Keratinocyte (primary cell): ENCODE measurements around the gene CSMD2. TPM values are rescaled to one million over a fixed set of nuclear protein-coding genes. Genes with fewer than 3 reads are reported as not detected.

Experiments
- DNase-seq: peaks from one replicate; pipeline ENCODE4 v3.0.0-alpha.2; 2011; ENCODE audit warnings: low read depth, missing footprints, low spot score
- FAIRE-seq: peaks from 2 replicates; lab custom pipeline; 2011; peaks lifted over from hg19 to GRCh38; lab: Jason Lieb, UNC
- H2AFZ ChIP-seq: 2 replicates; pipeline ENCODE4 v1.6.0; 2012; ENCODE audit warnings: low read length, control low read depth, inconsistent platforms; ENCODE audit not compliant: control insufficient read depth
- H3K27ac ChIP-seq: 2 replicates; pipeline ENCODE4 v1.5.1; 2011; ENCODE audit warnings: low read length; ENCODE audit not compliant: control insufficient read depth, insufficient read depth
- H3K27me3 ChIP-seq: 3 replicates; pipeline ENCODE4 v1.6.0; 2011; ENCODE audit warnings: low read length; ENCODE audit not compliant: control insufficient read depth, insufficient read depth; ENCODE audit errors: extremely low read depth
- H3K36me3 ChIP-seq, 2 experiments: 2 replicates in 1 of 2; 3 replicates in 1 of 2; pipeline ENCODE4 v1.5.1; 2011; ENCODE audit warnings: low read length in 2 of 2, mild to moderate bottlenecking in 1 of 2; ENCODE audit not compliant: control insufficient read depth in 2 of 2, insufficient read depth in 2 of 2; ENCODE audit errors: extremely low read depth in 1 of 2
- H3K4me1 ChIP-seq: 3 replicates; pipeline ENCODE4 v1.5.1; 2011; ENCODE audit warnings: low read length; ENCODE audit not compliant: control insufficient read depth, insufficient read depth; ENCODE audit errors: extremely low read depth
- H3K4me2 ChIP-seq: 3 replicates; pipeline ENCODE4 v1.6.0; 2011; ENCODE audit warnings: low read depth, low read length; ENCODE audit not compliant: control insufficient read depth, insufficient read depth; ENCODE audit errors: extremely low read depth
- H3K4me3 ChIP-seq, 3 experiments: fragments of 200-600 bp in 1 of 3; sonication (generic) in 1 of 3; 2 replicates in 2 of 3; 3 replicates in 1 of 3; pipeline ENCODE4 v1.5.1; 2011 to 2016; ENCODE audit warnings: low read length in 3 of 3, mild to moderate bottlenecking in 3 of 3, control low read depth in 2 of 3, inconsistent platforms in 1 of 3, low read depth in 1 of 3, mixed read lengths in 1 of 3, mixed run types in 1 of 3, moderate library complexity in 1 of 3; ENCODE audit not compliant: control insufficient read depth in 2 of 3, insufficient read depth in 2 of 3; ENCODE audit errors: extremely low read depth in 1 of 3
- H3K79me2 ChIP-seq: 2 replicates; pipeline ENCODE4 v1.6.0; 2012; ENCODE audit warnings: low read length; ENCODE audit not compliant: control insufficient read depth, insufficient read depth
- H3K9ac ChIP-seq: 3 replicates; pipeline ENCODE4 v1.6.0; 2011; ENCODE audit warnings: low read length; ENCODE audit not compliant: control insufficient read depth, insufficient read depth; ENCODE audit errors: extremely low read depth
- H3K9me1 ChIP-seq: 3 replicates; pipeline ENCODE4 v1.6.0; 2011; ENCODE audit warnings: low read length; ENCODE audit not compliant: control insufficient read depth, insufficient read depth; ENCODE audit errors: extremely low read depth
- H3K9me3 ChIP-seq: 2 replicates; pipeline ENCODE4 v1.5.1; 2012; ENCODE audit warnings: low read depth, low read length; ENCODE audit not compliant: control insufficient read depth
- H4K20me1 ChIP-seq: 3 replicates; pipeline ENCODE4 v1.6.0; 2011; ENCODE audit warnings: low read length; ENCODE audit not compliant: control insufficient read depth, insufficient read depth; ENCODE audit errors: extremely low read depth
- EZH2 ChIP-seq: IDR thresholded peaks from one replicate; pipeline ENCODE4 v1.6.1; 2012; ENCODE audit warnings: inconsistent platforms, mild to moderate bottlenecking, low read length, moderate library complexity
- dilution Hi-C: fragments of 300-500 bp; cut with MboI; formaldehyde crosslinking; loops from one replicate; pipeline ENCODE4 v1.7.0; 2020; ENCODE audit warnings: low sequenced_read_pairs; ENCODE audit not compliant: extremely low pct_ligation_motif_present
- polyA plus RNA-seq, 5 experiments: library from polyadenylated mRNA; depleted of rRNA in 3 of 5; stranded (reverse) in 3 of 5; stranded (forward) in 1 of 5; unstranded in 1 of 5; fragments of >200 nt; gene quantifications; 1 replicate in 1 of 5; 2 replicates in 3 of 5; 3 replicates in 1 of 5; pipeline versions ENCODE4 v1.2.1 to v1.2.3, GENCODE V29; 2011 to 2012; ENCODE audit warnings: missing spikeins in 2 of 5, low read depth in 1 of 5, low replicate concordance in 1 of 5
- TF ChIP-seq, protein P1 (sequence below), 3 experiments: IDR thresholded peaks in 1 of 3; conservative IDR thresholded peaks in 1 of 3; optimal IDR thresholded peaks in 1 of 3; 2 replicates in 2 of 3; 3 replicates in 1 of 3; pipeline versions ENCODE3 to v1.5.1; 2011; ENCODE audit warnings: low read length in 3 of 3, mild to moderate bottlenecking in 3 of 3, moderate library complexity in 2 of 3, control low read depth in 1 of 3, inconsistent platforms in 1 of 3; ENCODE audit not compliant: insufficient read depth in 2 of 3; ENCODE audit errors: extremely low read depth in 1 of 3

Gene CSMD2
- polyA plus RNA-seq, 1 donor (not counting 4 experiments of a cell fraction or from before 2014, with no cell fraction given), result 2.0 TPM

DNA sequence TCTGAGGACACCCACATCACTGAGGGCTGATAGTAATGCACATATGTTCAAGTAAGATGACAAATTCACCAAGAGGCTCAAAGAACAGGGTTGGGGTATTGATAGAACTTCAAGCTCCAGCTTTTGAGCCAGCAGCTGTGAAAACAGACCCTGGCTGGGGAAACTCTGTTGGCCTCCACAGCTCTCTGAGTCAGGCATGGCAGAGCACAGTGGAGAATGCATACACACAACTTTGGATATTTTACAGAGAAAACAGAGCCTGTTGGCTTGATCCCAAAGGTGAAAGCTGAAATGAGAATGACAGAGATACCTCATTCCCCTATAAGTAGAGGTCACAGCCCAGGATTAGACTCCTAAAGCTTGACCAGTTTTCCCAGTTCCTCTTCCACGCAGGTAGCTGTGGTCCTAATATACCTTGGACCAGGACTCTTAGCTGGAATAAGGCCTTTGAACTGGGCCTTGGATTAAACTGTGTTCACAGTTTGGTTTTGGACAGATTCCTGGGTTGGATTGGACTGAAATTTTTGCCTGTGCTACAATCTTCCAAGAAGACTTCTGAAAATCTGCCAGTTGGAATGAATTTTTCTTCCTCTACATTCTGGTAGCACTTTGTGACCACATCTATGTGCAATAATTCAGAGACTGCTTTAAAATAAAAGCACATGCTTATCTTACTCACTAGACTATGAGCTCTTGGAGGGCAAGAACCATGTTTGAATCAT, 402.8 kb downstream of the CSMD2 start:
- no peaks in the 10 kb centered on the region for H4K20me1 ChIP-seq
- H3K9me3 ChIP-seq, result no peaks in the 10 kb centered on the region
- no peak overlapping the region for H3K4me3 ChIP-seq
- TF ChIP-seq, protein P1, sequence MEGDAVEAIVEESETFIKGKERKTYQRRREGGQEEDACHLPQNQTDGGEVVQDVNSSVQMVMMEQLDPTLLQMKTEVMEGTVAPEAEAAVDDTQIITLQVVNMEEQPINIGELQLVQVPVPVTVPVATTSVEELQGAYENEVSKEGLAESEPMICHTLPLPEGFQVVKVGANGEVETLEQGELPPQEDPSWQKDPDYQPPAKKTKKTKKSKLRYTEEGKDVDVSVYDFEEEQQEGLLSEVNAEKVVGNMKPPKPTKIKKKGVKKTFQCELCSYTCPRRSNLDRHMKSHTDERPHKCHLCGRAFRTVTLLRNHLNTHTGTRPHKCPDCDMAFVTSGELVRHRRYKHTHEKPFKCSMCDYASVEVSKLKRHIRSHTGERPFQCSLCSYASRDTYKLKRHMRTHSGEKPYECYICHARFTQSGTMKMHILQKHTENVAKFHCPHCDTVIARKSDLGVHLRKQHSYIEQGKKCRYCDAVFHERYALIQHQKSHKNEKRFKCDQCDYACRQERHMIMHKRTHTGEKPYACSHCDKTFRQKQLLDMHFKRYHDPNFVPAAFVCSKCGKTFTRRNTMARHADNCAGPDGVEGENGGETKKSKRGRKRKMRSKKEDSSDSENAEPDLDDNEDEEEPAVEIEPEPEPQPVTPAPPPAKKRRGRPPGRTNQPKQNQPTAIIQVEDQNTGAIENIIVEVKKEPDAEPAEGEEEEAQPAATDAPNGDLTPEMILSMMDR (optimal IDR thresholded peaks at IDR 0.05 in 1 of 3, IDR thresholded peaks at IDR 0.05 in 1 of 3, conservative IDR thresholded peaks at IDR 0.05 in 1 of 3; ENCODE audit: extremely low read depth in 1 of 3, insufficient read depth in 2 of 3, low read length in 3 of 3), result no peak
- no peak for TF ChIP-seq EZH2
- H2AFZ ChIP-seq, result no peak overlapping the region
- peaks cover 12% of the 10 kb centered on the region for H3K4me1 ChIP-seq
- H3K9ac ChIP-seq, result no peak overlapping the region
- no peak for DNase-seq
- H3K27me3 ChIP-seq, result no peaks in the 10 kb centered on the region
- H3K27ac ChIP-seq, result no peak overlapping the region
- FAIRE-seq, result no peak
- H3K36me3 ChIP-seq, result no peaks in the 10 kb centered on the region
- dilution Hi-C loops, result no loop called here
- H3K4me2 ChIP-seq, result no peak overlapping the region
- no peaks in the 10 kb centered on the region for H3K9me1 ChIP-seq
- H3K79me2 ChIP-seq, result no peaks in the 10 kb centered on the region

DNA sequence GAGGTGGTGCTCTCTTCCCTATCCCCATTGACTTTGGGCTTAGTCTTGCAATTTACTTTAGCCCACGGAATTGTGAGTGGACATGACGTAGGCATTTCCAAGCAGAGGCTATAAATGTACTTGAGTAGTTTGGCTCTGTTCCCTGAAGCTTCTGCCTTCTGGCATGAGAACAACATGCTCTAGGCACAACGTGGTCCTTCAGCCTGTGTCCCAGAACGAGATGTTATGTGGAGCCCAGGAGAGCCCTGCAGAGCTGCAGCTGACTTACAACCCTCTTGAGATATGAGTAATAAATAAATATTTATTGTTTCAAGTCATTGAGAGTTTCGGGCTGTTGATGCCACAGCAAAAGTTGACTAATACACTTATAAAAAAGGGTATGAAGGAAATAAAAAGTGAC, 406.3 kb downstream of the CSMD2 start:
- Histone ChIP-seq H3K4me1 (peaks cover 6% of the 10 kb centered on the region), H3K9me1 (no peaks in the 10 kb centered on the region), H3K4me3 (no peak overlapping the region), H3K27me3 (no peaks in the 10 kb centered on the region), H3K79me2 (no peaks in the 10 kb centered on the region), H3K9me3 (no peaks in the 10 kb centered on the region), H2AFZ (no peak overlapping the region), H3K4me2 (no peak overlapping the region), H3K27ac (no peak overlapping the region), H3K9ac (no peak overlapping the region), H3K36me3 (no peaks in the 10 kb centered on the region), H4K20me1 (no peaks in the 10 kb centered on the region)
- no peak for FAIRE-seq
- dilution Hi-C loops, result no loop called here
- no peak for DNase-seq
- TF ChIP-seq, protein P1 (optimal IDR thresholded peaks at IDR 0.05 in 1 of 3, IDR thresholded peaks at IDR 0.05 in 1 of 3, conservative IDR thresholded peaks at IDR 0.05 in 1 of 3; ENCODE audit: extremely low read depth in 1 of 3, insufficient read depth in 2 of 3, low read length in 3 of 3), result no peak
- no peak for TF ChIP-seq EZH2
